Stimulated activated CD4-positive, alpha-beta T cell treated with anti-CD3 and anti-CD28 coated beads, Interleukin-12 subunit alpha, Interleukin-12 subunit beta, amount 100 ng/mL, for 48 hours (primary cell): ENCODE results near the gene GC.
"Not testable (repeated sequence)": the region's sequence is repeated elsewhere in the genome, so short reads cannot be mapped to it uniquely, and the experiment has no call there.

Source experiments
- DNase-seq, 3 donors: peaks; one replicate each; pipeline ENCODE4 v3.0.0-alpha.2; 2020; ENCODE audit warnings: low read depth in 2 of 3, low spot score in 1 of 3

GC gene

GRCh38 chr4:71769434-71769833 is 14.4 kb downstream of the GC start:
- no peak for DNase-seq

DNA sequence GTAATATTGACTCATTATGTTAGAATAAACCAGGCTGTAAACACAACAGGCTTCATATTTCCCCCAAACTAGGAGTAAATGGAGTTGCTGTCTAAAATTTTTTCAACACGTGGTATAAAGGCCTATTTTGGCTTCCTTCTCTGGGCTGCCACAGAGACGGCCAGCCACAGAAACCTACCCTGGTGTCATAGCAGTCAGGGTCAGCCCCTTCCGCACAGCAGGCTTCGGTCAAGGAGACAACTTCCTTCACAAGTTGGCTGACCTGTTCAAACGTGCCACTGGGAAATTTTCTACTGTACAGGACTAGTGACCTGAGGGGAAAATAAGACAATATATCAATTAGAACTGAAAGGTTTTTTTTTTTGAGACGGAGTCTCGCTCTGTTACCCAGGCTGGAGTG is 15.8 kb downstream of the GC start:
- DNase-seq, result no peak

DNA sequence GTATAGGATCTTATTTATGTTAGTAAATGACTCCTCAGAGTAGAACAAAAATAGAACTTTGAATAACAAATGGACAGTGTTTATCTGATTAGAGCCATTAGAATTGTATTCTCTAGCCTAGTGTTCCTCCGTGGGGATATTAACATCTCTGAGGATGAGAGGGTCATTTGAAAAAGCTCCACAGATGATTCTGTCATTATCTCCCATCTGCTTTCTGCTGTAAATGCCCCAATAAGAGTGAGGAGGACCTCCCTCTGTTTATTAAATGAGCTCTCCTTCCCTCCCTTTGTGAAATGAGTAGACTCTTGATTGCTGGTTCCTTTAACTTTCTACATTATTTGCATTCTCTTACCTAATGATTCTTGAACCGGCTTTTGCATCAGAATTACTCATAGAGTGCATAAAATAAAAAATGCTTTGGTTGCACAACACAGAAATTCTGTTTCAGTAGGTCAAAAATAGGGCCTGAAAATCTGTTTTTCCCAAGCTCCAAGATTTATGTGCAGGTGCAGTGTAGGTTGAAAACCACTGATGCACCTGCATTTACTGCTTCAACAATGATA is 18.0 kb downstream of the GC start:
- no peak for DNase-seq

GRCh38 chr4:71765350-71765749 is 18.5 kb downstream of the GC start:
- no peak for DNase-seq

- DNase-seq, result no peak
Measured at GRCh38 chr4:71752383-71753042, 31.4 kb downstream of the GC start.

GRCh38 chr4:71749008-71749594 is 34.8 kb downstream of the GC start:
- DNase-seq, result no peak

GRCh38 chr4:71746379-71746778 is 37.5 kb downstream of the GC start:
- DNase-seq, result no peak

- DNase-seq, result not testable (repeated sequence)
Measured at GRCh38 chr4:71738782-71739181, 45.1 kb downstream of the GC start.

- no peak for DNase-seq
Measured at GRCh38 chr4:71732706-71733105, 51.2 kb downstream of the GC start.

- no peak for DNase-seq
Measured at GRCh38 chr4:71732066-71732465, 51.8 kb downstream of the GC start.

- no peak for DNase-seq
Measured at GRCh38 chr4:71729856-71730255, 54.0 kb downstream of the GC start.

DNA sequence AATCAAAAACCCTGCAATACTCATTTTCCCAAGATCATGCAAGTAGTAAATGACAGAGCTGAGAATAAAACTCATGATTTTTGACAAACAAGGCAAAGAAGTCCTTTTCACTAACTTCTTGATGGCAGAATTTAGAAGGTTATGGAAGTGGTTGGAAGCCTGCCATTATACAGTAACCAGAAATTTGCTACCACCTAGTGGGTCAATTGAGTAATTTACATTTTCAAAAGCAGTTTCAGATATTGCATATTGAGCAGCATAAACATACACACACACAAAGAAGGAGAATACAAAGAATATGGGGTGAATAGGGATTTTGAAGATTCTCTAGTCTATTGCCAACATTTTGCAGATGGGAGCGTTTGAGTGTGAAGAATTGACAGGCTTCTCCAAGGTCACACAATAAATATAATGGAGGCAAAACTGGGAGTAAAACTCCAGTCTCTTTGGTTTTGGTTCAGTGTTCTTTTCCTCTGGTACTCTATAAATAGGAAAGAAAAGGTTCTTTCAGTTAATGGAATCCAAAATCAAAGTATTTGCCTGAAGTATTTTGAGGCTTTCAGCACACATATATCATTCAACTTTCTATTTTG is 70.2 kb downstream of the GC start:
- no peak for DNase-seq

DNA sequence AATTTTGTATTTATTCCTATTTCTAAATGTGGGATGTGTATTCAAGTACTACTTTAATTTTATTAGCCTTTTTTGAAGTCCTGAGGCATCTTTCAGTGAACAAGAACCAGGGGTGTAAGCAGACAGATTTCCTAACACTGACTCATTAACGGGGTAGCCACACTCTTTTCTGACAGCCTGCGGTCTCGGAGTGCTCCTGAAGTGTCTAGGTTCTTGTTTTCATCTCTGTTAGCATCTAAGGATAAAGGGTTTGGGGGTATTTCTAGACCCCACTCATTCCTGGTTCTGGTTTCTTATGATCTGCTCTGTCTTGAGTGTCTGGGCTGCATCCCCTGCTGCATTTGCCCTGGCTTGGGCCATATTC is 71.9 kb downstream of the GC start:
- DNase-seq, result no peak

DNA sequence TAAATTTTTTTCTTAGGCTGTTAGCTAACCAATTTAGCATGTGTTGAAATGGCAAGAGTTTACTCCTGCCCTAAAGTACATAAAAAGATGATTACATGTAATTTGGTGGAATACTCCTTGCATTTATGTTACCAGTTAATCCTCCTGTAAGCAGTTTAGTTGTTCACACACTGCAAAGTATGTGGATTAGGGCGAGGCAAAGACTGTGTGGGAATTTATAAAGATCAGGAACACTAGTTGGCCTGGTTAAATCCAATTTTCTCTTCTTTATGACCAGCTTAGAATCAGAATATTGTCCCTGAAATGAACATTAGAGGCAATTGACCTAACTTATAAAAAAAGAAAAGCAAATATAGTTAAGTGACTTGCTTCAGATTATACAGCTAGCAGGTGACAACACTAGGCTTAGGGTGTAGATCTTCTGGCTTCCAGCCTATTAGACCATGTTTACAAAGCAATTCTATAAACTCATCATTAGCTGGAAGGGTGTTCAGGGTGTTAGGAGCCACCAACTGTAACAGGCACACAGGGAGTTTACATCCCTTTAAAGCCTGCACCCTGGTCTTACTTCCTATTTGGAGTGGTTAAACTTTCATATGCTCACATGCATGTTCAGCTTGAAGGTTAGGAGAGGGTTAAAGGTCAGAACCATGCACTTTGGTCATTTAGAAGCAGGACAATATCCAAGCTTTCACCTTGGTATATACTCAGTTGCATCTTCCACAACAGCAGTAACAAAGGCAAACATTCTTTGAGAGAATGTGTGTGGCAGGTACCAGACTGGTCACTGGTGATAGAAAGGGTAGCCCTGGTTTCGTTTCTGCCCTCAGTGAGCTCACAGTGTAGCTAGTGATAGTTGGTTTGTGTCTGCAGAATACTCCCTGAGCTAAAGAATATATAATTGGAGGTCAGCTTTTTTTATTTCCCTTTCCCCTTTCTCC is 72.6 kb downstream of the GC start:
- DNase-seq, result no peak

- no peak for DNase-seq
Measured at GRCh38 chr4:71709961-71710360, 73.9 kb downstream of the GC start.

DNA sequence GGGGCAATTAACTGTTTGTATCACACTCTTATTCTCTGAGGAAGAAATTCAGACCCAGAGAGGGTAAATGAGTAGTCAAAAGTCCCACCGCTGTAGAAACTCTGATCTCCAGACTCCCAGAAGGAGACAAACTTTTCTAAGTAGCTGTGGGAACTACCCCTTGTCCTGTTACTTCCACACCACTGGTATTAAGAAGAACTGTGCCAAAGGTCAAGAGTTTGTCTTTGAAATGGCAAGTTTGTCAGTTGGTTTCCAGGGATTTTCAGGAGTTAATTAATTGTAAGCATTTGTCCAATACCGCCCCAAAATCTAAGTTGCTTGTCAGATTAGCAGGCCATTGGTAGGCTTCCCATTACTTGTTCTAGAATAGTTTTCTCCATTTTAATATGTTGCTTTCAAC is 85.7 kb downstream of the GC start:
- DNase-seq, result no peak

- DNase-seq, result no peak
Measured at GRCh38 chr4:71697031-71697430, 86.8 kb downstream of the GC start.

DNA sequence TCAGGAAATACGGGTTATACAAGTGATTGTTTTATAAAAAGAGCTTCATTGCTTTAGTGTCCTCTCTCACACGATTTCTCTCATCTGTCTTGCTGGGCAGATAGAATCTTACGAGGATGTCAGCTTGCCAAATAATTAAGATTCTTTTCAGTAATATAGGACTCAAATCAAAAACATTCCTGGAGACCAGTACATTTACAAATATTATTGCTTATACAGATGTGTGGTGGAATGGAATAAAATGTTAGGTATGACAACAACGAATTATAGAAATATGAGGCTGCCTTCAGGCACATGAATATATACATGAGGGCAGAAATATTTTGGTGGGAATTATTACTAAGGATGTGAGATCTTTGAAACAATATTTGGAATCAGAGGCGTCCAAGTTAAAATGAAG is 88.9 kb downstream of the GC start:
- DNase-seq, result no peak

DNA sequence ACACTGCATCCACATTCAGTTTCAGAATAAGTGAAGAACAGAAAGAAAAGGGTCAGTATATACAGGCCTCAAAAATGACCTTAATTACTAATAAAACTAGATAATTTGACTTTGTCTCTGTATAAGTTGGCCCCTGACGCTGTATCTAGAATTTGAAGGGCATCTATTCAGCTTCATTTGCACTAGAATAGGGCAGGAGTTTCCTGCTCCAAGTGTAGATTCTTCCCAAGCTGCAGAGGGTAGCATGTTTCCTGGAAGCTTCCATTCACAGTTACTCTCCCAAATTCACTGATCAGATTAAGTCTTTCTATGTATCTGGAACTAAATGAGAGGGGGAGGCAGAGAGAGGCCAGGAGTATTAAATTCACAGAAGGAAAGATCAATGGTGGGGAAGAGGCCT is 90.9 kb downstream of the GC start:
- no peak for DNase-seq

GRCh38 chr4:71692198-71692597 is 91.7 kb downstream of the GC start:
- DNase-seq, result no peak
